HEK293T (cell line): ENCODE data around the gene SH2D3C.

Experiments used
- ARNT ChIP-seq: fragments of 450-650 bp; IDR thresholded peaks from 2 replicates; pipeline ENCODE4 v1.6.1; 2017; ENCODE audit warnings: mild to moderate bottlenecking
- ELF4 ChIP-seq: fragments of 450-650 bp; IDR thresholded peaks from 2 replicates; pipeline ENCODE4 v1.6.1; 2017; ENCODE audit warnings: antibody characterized with exemption
- FOXA1 ChIP-seq: fragments of 450-650 bp; IDR thresholded peaks from 2 replicates; pipeline ENCODE4 v1.6.1; 2016; ENCODE audit warnings: mild to moderate bottlenecking
- FOXK2 ChIP-seq: fragments of 450-650 bp; IDR thresholded peaks from 2 replicates; pipeline ENCODE4 v1.6.1; 2016; ENCODE audit warnings: mild to moderate bottlenecking
- FOXM1 ChIP-seq: fragments of 450-650 bp; IDR thresholded peaks from 2 replicates; pipeline ENCODE4 v1.6.1; 2017; ENCODE audit warnings: mild to moderate bottlenecking, borderline replicate concordance
- HDGF ChIP-seq: fragments of 450-650 bp; IDR thresholded peaks from 2 replicates; pipeline ENCODE4 v1.6.1; 2017; ENCODE audit warnings: antibody characterized with exemption, borderline replicate concordance
- LEF1 ChIP-seq: fragments of 450-650 bp; IDR thresholded peaks from 2 replicates; pipeline ENCODE4 v1.6.1; 2017; ENCODE audit warnings: mild to moderate bottlenecking, borderline replicate concordance
- NFRKB ChIP-seq: fragments of 450-650 bp; IDR thresholded peaks from 2 replicates; pipeline ENCODE4 v1.6.1; 2016; ENCODE audit warnings: mild to moderate bottlenecking, moderate library complexity
- SP1 ChIP-seq: fragments of 450-650 bp; IDR thresholded peaks from 2 replicates; pipeline ENCODE4 v1.6.1; 2017
- TARDBP ChIP-seq: fragments of 450-650 bp; IDR thresholded peaks from 2 replicates; pipeline ENCODE4 v1.6.1; 2016
- TF ChIP-seq, protein P1 (sequence below): fragments of 450-650 bp; IDR thresholded peaks from 2 replicates; pipeline ENCODE4 v1.6.1; 2016

- no peak for TF ChIP-seq SP1
- TF ChIP-seq FOXA1: no peak
- TF ChIP-seq HDGF: no peak
- no peak for TF ChIP-seq LEF1
- no peak for TF ChIP-seq ARNT
- no peak for TF ChIP-seq FOXK2
- no peak for TF ChIP-seq FOXM1
- TF ChIP-seq, protein P1, sequence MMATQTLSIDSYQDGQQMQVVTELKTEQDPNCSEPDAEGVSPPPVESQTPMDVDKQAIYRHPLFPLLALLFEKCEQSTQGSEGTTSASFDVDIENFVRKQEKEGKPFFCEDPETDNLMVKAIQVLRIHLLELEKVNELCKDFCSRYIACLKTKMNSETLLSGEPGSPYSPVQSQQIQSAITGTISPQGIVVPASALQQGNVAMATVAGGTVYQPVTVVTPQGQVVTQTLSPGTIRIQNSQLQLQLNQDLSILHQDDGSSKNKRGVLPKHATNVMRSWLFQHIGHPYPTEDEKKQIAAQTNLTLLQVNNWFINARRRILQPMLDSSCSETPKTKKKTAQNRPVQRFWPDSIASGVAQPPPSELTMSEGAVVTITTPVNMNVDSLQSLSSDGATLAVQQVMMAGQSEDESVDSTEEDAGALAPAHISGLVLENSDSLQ: no peak
- TF ChIP-seq NFRKB: no peak
- TF ChIP-seq ELF4: no peak
- no peak for TF ChIP-seq TARDBP
Observed at GRCh38 chr9:127698985-127699670, 79.3 kb downstream of the SH2D3C start.
